ENCODE results near the gene USE1. TPM values are rescaled to one million over a fixed set of nuclear protein-coding genes. Genes with fewer than 3 reads are reported as not detected.

The USE1 gene
- total and polyA plus RNA-seq, 2 experiments from 2014 or later: 15.5 to 19.4 TPM

DNA sequence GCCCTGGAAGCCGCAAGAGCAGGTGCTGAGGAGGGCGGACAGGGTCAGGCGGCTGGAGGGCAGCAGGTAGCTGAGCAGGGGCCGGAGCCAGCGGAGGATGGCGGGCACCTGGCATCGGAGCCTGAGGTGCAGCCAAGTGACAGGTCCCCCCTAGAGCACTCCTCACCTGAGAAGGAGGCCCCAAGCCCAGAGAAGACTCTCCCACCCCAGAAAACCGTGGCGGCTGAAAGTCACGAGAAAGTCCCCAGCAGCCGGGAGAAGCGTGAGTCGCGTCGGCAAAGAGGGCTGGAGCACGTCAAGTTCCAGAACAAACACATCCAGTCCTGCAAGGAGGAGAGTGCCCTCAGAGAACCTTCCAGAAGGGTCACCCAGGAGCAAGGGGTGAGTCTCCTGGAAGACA is 20.5 kb upstream of the USE1 start (continued):
- no peak for TF ChIP-seq EZH2phosphoT487 (IDR thresholded peaks at IDR 0.05; ENCODE audit: unreplicated experiment)
- TF ChIP-seq CREB1 (CRISPR knock-in tag; IDR thresholded peaks at IDR 0.05; ENCODE audit: low read depth): no peak

DNA sequence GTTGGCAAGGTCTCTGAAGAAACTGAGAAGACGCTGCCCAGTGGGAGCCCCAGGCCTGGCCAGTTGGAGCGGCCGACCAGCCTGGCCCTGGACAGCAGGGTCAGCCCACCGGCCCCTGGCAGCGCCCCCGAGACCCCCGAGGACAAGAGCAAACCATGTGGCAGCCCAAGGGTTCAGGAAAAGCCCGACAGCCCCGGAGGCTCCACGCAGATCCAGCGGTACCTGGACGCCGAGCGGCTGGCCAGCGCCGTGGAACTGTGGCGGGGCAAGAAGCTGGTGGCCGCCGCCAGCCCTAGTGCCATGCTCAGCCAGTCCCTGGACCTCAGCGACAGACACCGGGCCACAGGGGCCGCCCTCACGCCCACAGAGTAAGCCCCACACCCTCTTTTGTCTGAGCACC is 20.1 kb upstream of the USE1 start:
- DNase-seq (ENCODE audit: low spot score) (no peak), ATAC-seq (no peak)
- TF ChIP-seq, protein P1, sequence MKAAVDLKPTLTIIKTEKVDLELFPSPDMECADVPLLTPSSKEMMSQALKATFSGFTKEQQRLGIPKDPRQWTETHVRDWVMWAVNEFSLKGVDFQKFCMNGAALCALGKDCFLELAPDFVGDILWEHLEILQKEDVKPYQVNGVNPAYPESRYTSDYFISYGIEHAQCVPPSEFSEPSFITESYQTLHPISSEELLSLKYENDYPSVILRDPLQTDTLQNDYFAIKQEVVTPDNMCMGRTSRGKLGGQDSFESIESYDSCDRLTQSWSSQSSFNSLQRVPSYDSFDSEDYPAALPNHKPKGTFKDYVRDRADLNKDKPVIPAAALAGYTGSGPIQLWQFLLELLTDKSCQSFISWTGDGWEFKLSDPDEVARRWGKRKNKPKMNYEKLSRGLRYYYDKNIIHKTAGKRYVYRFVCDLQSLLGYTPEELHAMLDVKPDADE (IDR thresholded peaks at IDR 0.05): no peak
- TF ChIP-seq ZNF462 (CRISPR knock-in tag; IDR thresholded peaks at IDR 0.05) (no peak), EZH2phosphoT487 (IDR thresholded peaks at IDR 0.05; ENCODE audit: unreplicated experiment) (no peak), EZH2 (IDR thresholded peaks at IDR 0.05; ENCODE audit: low read depth, unreplicated experiment) (no peak), POLR2AphosphoS5 (IDR thresholded peaks at IDR 0.05; ENCODE audit: low read depth) (no peak), ZNF331 (CRISPR knock-in tag; IDR thresholded peaks at IDR 0.05; ENCODE audit: low read depth) (no peak), JUNB (IDR thresholded peaks at IDR 0.05; ENCODE audit: unreplicated experiment) (no peak), NANOG (IDR thresholded peaks at IDR 0.05; ENCODE audit: borderline replicate concordance) (no peak), ZNF114 (CRISPR knock-in tag; IDR thresholded peaks at IDR 0.05) (no peak), STAT1 (IDR thresholded peaks at IDR 0.05; ENCODE audit: unreplicated experiment) (no peak), REST (IDR thresholded peaks at IDR 0.05; ENCODE audit: unreplicated experiment) (no peak), CREB1 (CRISPR knock-in tag; IDR thresholded peaks at IDR 0.05; ENCODE audit: low read depth) (no peak)
- TF ChIP-seq, protein P2, sequence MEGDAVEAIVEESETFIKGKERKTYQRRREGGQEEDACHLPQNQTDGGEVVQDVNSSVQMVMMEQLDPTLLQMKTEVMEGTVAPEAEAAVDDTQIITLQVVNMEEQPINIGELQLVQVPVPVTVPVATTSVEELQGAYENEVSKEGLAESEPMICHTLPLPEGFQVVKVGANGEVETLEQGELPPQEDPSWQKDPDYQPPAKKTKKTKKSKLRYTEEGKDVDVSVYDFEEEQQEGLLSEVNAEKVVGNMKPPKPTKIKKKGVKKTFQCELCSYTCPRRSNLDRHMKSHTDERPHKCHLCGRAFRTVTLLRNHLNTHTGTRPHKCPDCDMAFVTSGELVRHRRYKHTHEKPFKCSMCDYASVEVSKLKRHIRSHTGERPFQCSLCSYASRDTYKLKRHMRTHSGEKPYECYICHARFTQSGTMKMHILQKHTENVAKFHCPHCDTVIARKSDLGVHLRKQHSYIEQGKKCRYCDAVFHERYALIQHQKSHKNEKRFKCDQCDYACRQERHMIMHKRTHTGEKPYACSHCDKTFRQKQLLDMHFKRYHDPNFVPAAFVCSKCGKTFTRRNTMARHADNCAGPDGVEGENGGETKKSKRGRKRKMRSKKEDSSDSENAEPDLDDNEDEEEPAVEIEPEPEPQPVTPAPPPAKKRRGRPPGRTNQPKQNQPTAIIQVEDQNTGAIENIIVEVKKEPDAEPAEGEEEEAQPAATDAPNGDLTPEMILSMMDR (conservative IDR thresholded peaks at IDR 0.05; ENCODE audit: low read depth in 2 of 2): no peak
- Histone ChIP-seq H3K79me2 (replicated peaks; ENCODE audit: insufficient read depth) (no peaks in the 10 kb centered on the region), H3K27me3 (ENCODE audit: insufficient read depth) (no peaks in the 10 kb centered on the region), H2AFZ (no peak overlapping the region), H3K36me3 (ENCODE audit: insufficient read depth) (peaks cover 11% of the 10 kb centered on the region), H3K9me2 (ENCODE audit: insufficient read depth) (no peaks in the 10 kb centered on the region), H3F3A (replicated peaks; ENCODE audit: low read depth) (no peaks in the 10 kb centered on the region), H3K4me1 (ENCODE audit: insufficient read depth) (no peaks in the 10 kb centered on the region), H3K27ac (ENCODE audit: low read depth) (no peak overlapping the region), H3K4me2 (no peak overlapping the region), H4K20me1 (replicated peaks; ENCODE audit: insufficient read depth) (0 out of 2 replicates have a peak, but pooled peaks cover 2% of the 10 kb centered on the region), H3K4me3 (no peak overlapping the region)
- Mint-ChIP-seq H3K27me3 (ENCODE audit: insufficient read depth, low read depth, poor library complexity) (no peaks in the 10 kb centered on the region), H3K36me3 (ENCODE audit: low read depth) (peaks cover 48% of the 10 kb centered on the region), H3K4me1 (no peaks in the 10 kb centered on the region), H3K27ac (no peak overlapping the region), H3K9me3 (no peaks in the 10 kb centered on the region; the same call in 2 of the 3 replicates), H3K4me3 (no peak overlapping the region)

Measured in GM23338 (cell line).